Muscle layer of colon (tissue), 2 donors: ENCODE data around the gene TMEM39B.
"Not testable (repeated sequence)": the region's sequence is repeated elsewhere in the genome, so short reads cannot be mapped to it uniquely, and the experiment has no call there.

Experiments
- H3K27ac ChIP-seq: one replicate; pipeline ENCODE4 v1.7.0; 2013; ENCODE audit warnings: low read depth, mild to moderate bottlenecking, low read length, moderate library complexity
- H3K27me3 ChIP-seq, 2 donors: one replicate each; pipeline ENCODE4 v1.7.0; 2013; ENCODE audit warnings: low read length in 2 of 2, mild to moderate bottlenecking in 2 of 2; ENCODE audit not compliant: insufficient read depth in 2 of 2, control insufficient read depth in 1 of 2
- H3K36me3 ChIP-seq: one replicate; pipeline ENCODE4 v1.7.0; 2013; ENCODE audit warnings: mild to moderate bottlenecking, low read length; ENCODE audit not compliant: insufficient read depth
- H3K4me1 ChIP-seq: one replicate; pipeline ENCODE4 v1.7.0; 2013; ENCODE audit warnings: mild to moderate bottlenecking, low read length; ENCODE audit not compliant: insufficient read depth
- H3K4me3 ChIP-seq, 2 donors: one replicate each; pipeline ENCODE4 v1.7.0; 2013; ENCODE audit warnings: low read length in 2 of 2, low read depth in 1 of 2, mild to moderate bottlenecking in 1 of 2, moderate library complexity in 1 of 2
- H3K9ac ChIP-seq: one replicate; pipeline ENCODE4 v1.7.0; 2013; ENCODE audit warnings: low read length
- H3K9me3 ChIP-seq: one replicate; pipeline ENCODE4 v1.7.0; 2013; ENCODE audit warnings: mild to moderate bottlenecking, low read length
- donor health status: abdominal sarcoma.
- donor health status: Adenocarcinoma of cecum.

TMEM39B gene

DNA sequence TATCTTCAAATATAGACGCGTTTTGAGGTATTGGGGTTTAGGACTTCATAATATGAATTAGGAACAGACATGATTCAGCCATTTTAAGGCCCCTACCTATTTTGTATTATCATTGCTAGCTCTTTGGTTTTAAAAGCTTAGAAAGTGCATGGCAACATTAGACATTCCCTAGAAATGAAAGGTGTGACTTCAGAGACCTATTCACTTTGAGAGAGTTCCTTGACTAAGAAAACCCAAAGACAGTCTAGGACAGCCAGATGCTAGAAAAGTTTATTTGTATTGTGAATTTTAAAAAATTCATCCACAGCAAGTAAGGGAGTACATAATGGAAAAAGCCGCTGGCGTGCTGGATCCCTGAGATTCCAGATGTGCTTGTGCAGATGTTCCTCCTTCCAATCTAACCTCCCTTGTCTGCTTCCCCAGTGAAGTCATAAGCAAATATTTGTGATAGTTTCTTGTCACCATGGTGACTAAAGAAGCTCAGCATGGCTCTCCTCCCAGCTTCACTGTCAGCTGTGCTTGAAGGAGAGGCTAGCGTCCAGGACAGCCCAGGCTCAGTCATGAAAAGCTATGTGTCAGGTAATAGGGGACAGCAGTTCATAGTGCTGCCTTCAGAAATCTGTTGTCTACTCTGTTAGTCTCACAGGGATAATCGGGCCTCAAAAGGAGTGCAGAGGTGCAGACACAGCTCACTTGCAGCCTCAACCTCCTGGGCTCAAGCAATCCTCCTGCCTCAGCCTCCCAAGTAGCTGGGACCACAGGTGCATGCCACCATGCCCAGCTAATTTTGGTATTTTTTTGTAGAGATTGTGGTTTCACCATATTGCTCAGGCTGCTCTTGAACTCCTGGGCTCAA, 69.9 kb downstream of the TMEM39B start:
- Histone ChIP-seq H3K27me3 (no peaks in the 10 kb centered on the region), H3K27ac (no peak overlapping the region), H3K9me3 (no peaks in the 10 kb centered on the region), H3K4me3 (no peak overlapping the region), H3K36me3 (no peaks in the 10 kb centered on the region), H3K9ac (no peak overlapping the region), H3K4me1 (peaks cover 20% of the 10 kb centered on the region)

DNA sequence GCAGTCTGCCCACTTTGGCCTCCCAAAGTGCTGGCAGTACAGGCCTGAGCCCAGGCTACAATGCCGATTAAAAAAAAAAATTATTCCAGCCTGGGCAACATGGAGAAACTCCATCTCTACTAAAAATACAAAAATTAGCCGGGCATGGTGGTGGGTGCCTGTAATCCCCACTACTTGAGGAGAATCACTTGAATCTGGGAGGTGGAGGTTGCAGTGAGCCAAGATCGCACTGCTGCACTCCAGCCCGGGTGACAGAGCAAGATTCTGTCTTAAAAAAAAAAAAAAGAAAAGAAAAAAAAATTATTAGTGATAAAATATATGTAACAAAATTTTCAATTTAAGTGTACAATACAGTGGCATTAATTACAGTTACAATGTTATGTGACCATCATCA, 70.6 kb downstream of the TMEM39B start:
- peaks cover 20% of the 10 kb centered on the region for H3K4me1 ChIP-seq
- not testable (repeated sequence) for H3K4me3 ChIP-seq, H3K27ac ChIP-seq, H3K9me3 ChIP-seq, H3K27me3 ChIP-seq, H3K9ac ChIP-seq, H3K36me3 ChIP-seq

DNA sequence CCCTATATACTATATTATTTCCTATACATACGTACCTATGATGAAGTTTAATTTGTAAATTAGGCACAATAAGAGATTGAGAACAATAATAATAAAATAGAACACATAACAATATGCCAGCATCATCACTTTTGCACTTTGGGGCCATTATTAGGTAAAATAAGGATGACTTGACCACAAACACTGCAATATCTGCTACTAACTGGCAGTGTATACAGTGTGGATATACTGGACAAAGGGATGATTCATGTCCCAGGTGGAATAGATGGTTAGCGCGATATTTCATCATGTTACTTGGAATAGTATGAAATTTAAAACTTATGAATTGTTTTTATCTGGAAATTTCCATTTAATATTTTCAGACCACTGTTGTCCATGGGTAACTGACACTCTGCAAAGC, 71.3 kb downstream of the TMEM39B start:
- Histone ChIP-seq H3K36me3 (no peaks in the 10 kb centered on the region), H3K9ac (no peak overlapping the region), H3K27ac (no peak overlapping the region), H3K27me3 (no peaks in the 10 kb centered on the region), H3K4me3 (no peak overlapping the region), H3K9me3 (no peaks in the 10 kb centered on the region), H3K4me1 (peaks cover 20% of the 10 kb centered on the region)

DNA sequence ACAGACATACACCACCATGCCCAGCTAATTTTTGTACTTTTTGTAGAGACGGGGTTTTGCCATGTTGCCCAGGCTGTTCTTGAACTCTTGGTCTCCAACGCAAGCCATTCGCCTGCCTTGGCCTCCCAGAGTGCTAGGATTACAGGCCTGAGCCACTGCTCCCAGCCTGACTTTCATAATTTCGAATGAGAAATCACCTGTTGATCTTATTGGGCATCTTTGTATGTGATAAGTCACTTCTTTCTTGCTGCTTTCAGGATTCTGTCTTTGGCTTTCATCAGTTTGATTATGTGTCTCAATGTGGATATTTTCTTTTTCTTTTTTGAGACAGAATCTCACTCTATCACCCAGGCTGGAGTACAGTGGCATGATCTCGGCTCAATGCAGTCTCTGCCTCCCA, 75.1 kb downstream of the TMEM39B start:
- H3K9me3 ChIP-seq, H3K36me3 ChIP-seq, H3K4me3 ChIP-seq, H3K9ac ChIP-seq, H3K27me3 ChIP-seq, H3K27ac ChIP-seq: not testable (repeated sequence)
- peaks cover 15% of the 10 kb centered on the region for H3K4me1 ChIP-seq

DNA sequence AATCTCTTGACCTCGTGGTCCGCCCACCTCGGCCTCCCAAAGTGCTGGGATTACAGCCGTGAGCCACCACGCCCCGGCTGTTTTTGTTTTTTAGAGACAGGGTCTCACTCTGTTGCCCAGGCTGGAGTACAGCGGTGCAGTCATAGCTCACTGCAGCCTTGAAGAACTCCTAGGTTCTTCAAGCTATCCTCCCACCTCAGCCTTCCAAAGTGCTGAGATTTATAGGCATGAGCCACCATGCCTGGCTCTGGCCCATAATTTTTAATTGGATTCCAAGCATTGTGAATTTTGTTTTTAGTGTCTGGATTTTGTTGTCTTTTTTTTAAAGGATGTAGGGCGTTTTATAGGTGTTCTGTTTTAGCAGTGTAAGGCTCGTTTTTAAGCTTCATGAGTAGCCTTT, 78.1 kb downstream of the TMEM39B start:
- no peak overlapping the region for H3K27ac ChIP-seq
- peaks cover 2% of the 10 kb centered on the region for H3K36me3 ChIP-seq
- H3K9me3 ChIP-seq: no peaks in the 10 kb centered on the region
- no peak overlapping the region for H3K9ac ChIP-seq
- peaks cover 12% of the 10 kb centered on the region for H3K4me1 ChIP-seq
- H3K4me3 ChIP-seq: no peak overlapping the region
- no peaks in the 10 kb centered on the region for H3K27me3 ChIP-seq

DNA sequence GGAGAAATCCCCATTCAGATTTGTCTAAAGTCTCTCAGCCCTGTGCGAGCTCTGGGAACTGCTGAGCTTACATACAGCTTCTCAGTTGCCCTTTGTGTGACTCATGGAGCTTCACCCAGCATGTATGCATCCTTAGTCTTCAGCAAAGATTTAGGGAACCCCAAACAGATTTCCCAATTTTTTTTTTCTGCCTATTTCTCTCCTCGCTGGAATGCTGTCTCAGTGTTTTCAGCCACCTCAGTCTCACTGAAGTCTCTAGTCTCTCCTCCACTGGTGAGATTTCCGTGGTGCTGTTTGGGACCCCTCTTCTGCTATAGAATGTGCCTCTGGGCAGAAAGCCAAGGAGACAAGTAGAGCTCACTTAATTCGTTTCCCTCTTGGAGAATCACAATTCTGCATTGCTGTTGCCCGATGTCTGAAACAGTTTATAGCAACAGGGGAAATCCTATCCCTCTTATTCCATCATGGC, 78.6 kb downstream of the TMEM39B start:
- Histone ChIP-seq H3K9me3 (no peaks in the 10 kb centered on the region), H3K9ac (no peak overlapping the region), H3K27ac (no peak overlapping the region), H3K27me3 (no peaks in the 10 kb centered on the region), H3K4me3 (no peak overlapping the region), H3K4me1 (peaks cover 12% of the 10 kb centered on the region), H3K36me3 (peaks cover 7% of the 10 kb centered on the region)
